Effector memory CD8-positive, alpha-beta T cell (primary cell): Measurements from ENCODE around the gene PDE8B.

Experiments
- ATAC-seq: fragments of 150-1000 bp; cut with Tn5 transposase; replicated peaks from 2 replicates; pipeline ENCODE4 v1.10.0; 2021; ENCODE audit warnings: mild to moderate bottlenecking, moderate library complexity
- DNase-seq, 3 experiments: peaks; one replicate each; pipeline ENCODE4 v3.0.0; 2021
- H3K27ac Mint-ChIP-seq, 2 donors: one replicate each; pipeline ENCODE4 v1.8.0; 2022; ENCODE audit warnings: mild to moderate bottlenecking in 2 of 2, mixed read lengths in 2 of 2, moderate library complexity in 2 of 2
- H3K27me3 Mint-ChIP-seq, 2 donors: one replicate each; pipeline ENCODE4 v1.8.0; 2022; ENCODE audit warnings: mixed read lengths in 2 of 2
- H3K36me3 Mint-ChIP-seq: one replicate; pipeline ENCODE4 v1.8.0; 2022; ENCODE audit warnings: mild to moderate bottlenecking, moderate library complexity, mixed read lengths; ENCODE audit not compliant: insufficient read depth
- H3K4me1 Mint-ChIP-seq, 2 donors: one replicate each; pipeline ENCODE4 v1.8.0; 2022; ENCODE audit warnings: low read depth in 2 of 2, mixed read lengths in 2 of 2
- H3K4me3 Mint-ChIP-seq, 2 donors: one replicate each; pipeline ENCODE4 v1.8.0; 2022; ENCODE audit warnings: mild to moderate bottlenecking in 2 of 2, mixed read lengths in 2 of 2, moderate library complexity in 2 of 2
- H3K9me3 Mint-ChIP-seq, 2 donors: one replicate each; pipeline ENCODE4 v1.8.0; 2022; ENCODE audit warnings: mixed read lengths in 2 of 2

The PDE8B gene

GRCh38 chr5:77230727-77231470, 20.4 kb downstream of the PDE8B start:
- Mint-ChIP-seq H3K4me1 (no peaks in the 10 kb centered on the region), H3K4me3 (no peak overlapping the region), H3K36me3 (no peaks in the 10 kb centered on the region), H3K27ac (no peak overlapping the region), H3K27me3 (peaks cover 11 to 20% of the 10 kb centered on the region in 2 donors), H3K9me3 (peaks cover 0 to 3% of the 10 kb centered on the region in 2 donors)
- no peak for DNase-seq
- no peak for ATAC-seq

- Mint-ChIP-seq H3K4me1 (no peaks in the 10 kb centered on the region), H3K9me3 (peaks cover 0 to 3% of the 10 kb centered on the region in 2 donors), H3K36me3 (no peaks in the 10 kb centered on the region), H3K4me3 (no peak overlapping the region), H3K27ac (no peak overlapping the region), H3K27me3 (peaks cover 11 to 21% of the 10 kb centered on the region in 2 donors)
- DNase-seq (no peak), ATAC-seq (no peak)
Measured at GRCh38 chr5:77231471-77232138, 21.1 kb downstream of the PDE8B start.

GRCh38 chr5:77232574-77233358, 22.3 kb downstream of the PDE8B start:
- ATAC-seq (peak; percentile 12), DNase-seq (no peak)
- peaks cover 0 to 3% of the 10 kb centered on the region in 2 donors for H3K9me3 Mint-ChIP-seq
- peaks cover 11 to 21% of the 10 kb centered on the region in 2 donors for H3K27me3 Mint-ChIP-seq
- no peak overlapping the region for H3K4me3 Mint-ChIP-seq
- no peaks in the 10 kb centered on the region for H3K4me1 Mint-ChIP-seq
- H3K36me3 Mint-ChIP-seq: no peaks in the 10 kb centered on the region
- no peak overlapping the region for H3K27ac Mint-ChIP-seq

GRCh38 chr5:77235846-77236721, 25.6 kb downstream of the PDE8B start:
- H3K4me1 Mint-ChIP-seq: no peaks in the 10 kb centered on the region
- H3K27me3 Mint-ChIP-seq: peaks cover 11 to 43% of the 10 kb centered on the region in 2 donors
- H3K36me3 Mint-ChIP-seq: no peaks in the 10 kb centered on the region
- DNase-seq (no peak), ATAC-seq (no peak)
- H3K4me3 Mint-ChIP-seq: no peak overlapping the region
- H3K9me3 Mint-ChIP-seq: no peaks in the 10 kb centered on the region
- no peak overlapping the region for H3K27ac Mint-ChIP-seq

DNA sequence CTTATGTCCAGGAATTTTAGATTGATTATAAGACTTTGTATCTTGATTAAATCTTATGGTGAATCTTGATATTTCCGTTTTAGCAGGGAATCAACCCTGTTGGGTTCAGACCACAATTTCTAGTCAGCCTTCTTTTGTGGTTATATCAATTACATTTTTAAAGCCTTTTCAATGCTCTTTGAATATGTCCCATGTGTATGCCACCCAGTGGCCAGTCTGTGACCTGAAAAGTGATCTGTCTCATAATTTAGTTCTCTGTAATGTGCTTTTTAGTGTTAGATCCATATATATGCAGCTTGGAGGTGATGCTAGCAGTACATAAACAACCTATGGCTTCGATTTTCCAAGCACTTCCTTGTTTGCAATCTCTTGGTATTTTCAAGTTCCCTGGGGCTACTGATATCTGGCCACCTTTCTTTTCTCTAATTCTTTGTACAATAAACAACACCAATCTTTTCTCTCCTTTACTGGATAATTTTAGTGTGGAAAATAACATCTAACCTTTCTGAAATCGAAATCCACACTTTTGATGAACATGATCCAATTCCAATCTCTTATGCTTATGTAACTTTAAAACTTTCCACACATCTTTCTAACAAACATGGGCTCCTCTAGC, 28.8 kb downstream of the PDE8B start:
- ATAC-seq (no peak), DNase-seq (no peak)
- Mint-ChIP-seq H3K4me3 (no peak overlapping the region), H3K9me3 (no peaks in the 10 kb centered on the region), H3K27ac (no peak overlapping the region), H3K27me3 (peaks cover 23 to 54% of the 10 kb centered on the region in 2 donors), H3K36me3 (no peaks in the 10 kb centered on the region), H3K4me1 (no peaks in the 10 kb centered on the region)

DNA sequence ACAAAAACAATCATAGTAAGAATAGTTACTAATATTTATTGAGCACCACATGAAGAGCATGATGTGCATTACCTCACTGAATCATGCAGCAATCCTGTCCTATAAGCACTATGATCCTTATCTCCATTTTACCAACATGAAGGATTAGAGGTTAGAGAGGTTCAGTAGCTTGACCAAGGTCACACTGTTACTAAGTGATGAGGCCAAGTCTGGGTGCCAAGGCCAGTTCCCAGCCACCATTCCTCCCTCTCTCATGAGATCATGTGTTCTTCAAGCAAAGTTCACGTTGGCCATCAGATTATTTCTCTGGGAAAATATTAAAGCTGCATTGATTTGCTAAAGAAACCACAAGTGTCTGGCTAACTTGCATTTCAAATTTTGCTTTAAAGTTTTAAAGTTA, 31.0 kb downstream of the PDE8B start:
- DNase-seq (no peak), ATAC-seq (no peak)
- Mint-ChIP-seq H3K27me3 (peaks cover 16 to 35% of the 10 kb centered on the region in 2 donors), H3K4me1 (no peaks in the 10 kb centered on the region), H3K36me3 (no peaks in the 10 kb centered on the region), H3K27ac (no peak overlapping the region), H3K9me3 (no peaks in the 10 kb centered on the region), H3K4me3 (no peak overlapping the region)

DNA sequence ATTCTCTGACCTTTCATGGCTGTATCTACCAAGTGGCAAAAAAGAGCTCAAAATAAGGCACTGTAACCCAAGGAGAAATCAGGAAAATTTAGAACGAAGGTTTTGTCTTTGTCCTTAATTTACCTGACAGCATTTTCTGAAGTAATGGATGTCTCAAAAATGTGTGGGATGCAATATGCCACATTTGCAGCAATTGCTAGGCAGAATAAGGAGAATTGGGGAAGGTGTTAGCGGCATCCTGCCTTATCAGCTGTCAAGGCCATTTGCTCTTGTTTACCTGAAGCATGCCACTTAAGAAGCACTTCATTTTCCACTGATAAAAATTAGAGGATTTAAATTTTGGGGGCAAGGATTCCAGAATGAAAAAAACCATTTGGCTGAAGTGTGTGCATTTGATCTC, 39.0 kb downstream of the PDE8B start:
- no peaks in the 10 kb centered on the region for H3K4me1 Mint-ChIP-seq
- no peaks in the 10 kb centered on the region for H3K9me3 Mint-ChIP-seq
- no peak overlapping the region for H3K27ac Mint-ChIP-seq
- H3K36me3 Mint-ChIP-seq: no peaks in the 10 kb centered on the region
- peaks cover 26 to 39% of the 10 kb centered on the region in 2 donors for H3K27me3 Mint-ChIP-seq
- no peak for ATAC-seq
- no peak for DNase-seq
- no peak overlapping the region for H3K4me3 Mint-ChIP-seq

DNA sequence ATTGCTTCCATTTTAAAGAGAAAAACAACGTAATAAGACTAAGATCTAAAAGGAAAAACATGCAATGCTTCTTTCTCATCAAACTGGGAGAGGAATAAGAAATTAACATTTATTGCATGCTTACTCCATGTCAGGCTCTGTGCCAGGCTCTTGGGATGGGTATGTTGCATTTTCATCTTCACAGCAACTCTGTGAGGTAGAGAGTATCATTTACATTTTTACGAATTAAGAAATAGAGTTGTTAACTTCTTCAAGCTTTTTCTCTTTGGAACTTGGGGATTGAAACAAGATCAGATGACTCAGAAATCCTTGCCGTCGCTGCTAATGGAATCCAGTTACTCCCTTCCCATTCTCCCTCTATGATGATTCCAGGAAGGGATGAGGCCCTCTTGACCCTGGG, 39.5 kb downstream of the PDE8B start:
- Mint-ChIP-seq H3K9me3 (no peaks in the 10 kb centered on the region), H3K4me1 (no peaks in the 10 kb centered on the region), H3K27ac (no peak overlapping the region), H3K27me3 (peaks cover 31 to 45% of the 10 kb centered on the region in 2 donors), H3K36me3 (no peaks in the 10 kb centered on the region), H3K4me3 (no peak overlapping the region)
- DNase-seq (no peak), ATAC-seq (no peak)

GRCh38 chr5:77251921-77252320, 41.4 kb downstream of the PDE8B start:
- Mint-ChIP-seq H3K27me3 (peaks cover 42 to 59% of the 10 kb centered on the region in 2 donors), H3K27ac (no peak overlapping the region), H3K4me1 (no peaks in the 10 kb centered on the region), H3K36me3 (no peaks in the 10 kb centered on the region), H3K9me3 (no peaks in the 10 kb centered on the region), H3K4me3 (no peak overlapping the region)
- ATAC-seq (no peak), DNase-seq (no peak)

DNA sequence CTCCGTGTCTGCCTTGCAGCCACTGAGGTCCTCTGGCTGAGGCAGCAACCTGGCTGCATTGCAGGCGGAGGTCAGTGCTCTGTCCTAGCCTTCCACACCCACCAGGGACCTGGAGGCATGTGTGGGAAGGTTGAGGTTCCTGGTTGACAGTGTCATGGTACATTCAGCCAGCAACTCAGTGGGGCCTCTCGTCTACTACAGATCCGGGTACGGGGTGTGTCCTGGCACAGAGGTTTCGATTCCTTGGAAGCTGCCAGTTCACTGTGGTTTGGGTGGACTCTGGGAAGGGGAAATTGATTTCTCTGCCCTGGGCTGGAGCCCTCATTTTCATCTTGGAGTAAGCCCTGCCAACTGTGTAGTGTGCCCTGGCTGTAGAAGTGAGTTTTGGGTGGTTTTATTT, 45.1 kb downstream of the PDE8B start:
- no peak for ATAC-seq
- no peaks in the 10 kb centered on the region for H3K4me1 Mint-ChIP-seq
- H3K27ac Mint-ChIP-seq: no peak overlapping the region
- H3K27me3 Mint-ChIP-seq: peaks cover 43 to 55% of the 10 kb centered on the region in 2 donors
- H3K9me3 Mint-ChIP-seq: no peaks in the 10 kb centered on the region
- no peak for DNase-seq
- H3K4me3 Mint-ChIP-seq: no peak overlapping the region
- no peaks in the 10 kb centered on the region for H3K36me3 Mint-ChIP-seq

DNA sequence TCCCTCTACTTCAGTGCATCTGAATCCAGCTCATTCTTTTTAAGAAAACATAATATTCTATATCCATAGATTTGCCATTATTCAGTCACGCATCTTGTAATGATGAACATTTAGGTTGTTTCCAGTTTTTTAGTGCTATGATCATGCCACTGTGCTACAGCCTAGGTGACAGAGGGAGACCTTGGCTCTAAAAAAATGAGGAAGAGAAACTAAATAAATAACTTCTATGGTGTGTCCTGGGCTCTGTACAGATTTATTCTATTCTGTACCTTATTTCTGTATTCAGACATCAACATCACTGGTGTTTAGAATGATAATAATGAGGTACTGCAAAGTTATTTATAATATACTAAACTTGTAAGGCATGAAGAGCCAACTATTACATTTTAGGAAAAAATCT, 45.9 kb downstream of the PDE8B start:
- ATAC-seq (no peak), DNase-seq (no peak)
- no peak overlapping the region for H3K4me3 Mint-ChIP-seq
- no peak overlapping the region for H3K27ac Mint-ChIP-seq
- H3K9me3 Mint-ChIP-seq: no peaks in the 10 kb centered on the region
- H3K4me1 Mint-ChIP-seq: no peaks in the 10 kb centered on the region
- no peaks in the 10 kb centered on the region for H3K36me3 Mint-ChIP-seq
- peaks cover 40 to 61% of the 10 kb centered on the region in 2 donors for H3K27me3 Mint-ChIP-seq

DNA sequence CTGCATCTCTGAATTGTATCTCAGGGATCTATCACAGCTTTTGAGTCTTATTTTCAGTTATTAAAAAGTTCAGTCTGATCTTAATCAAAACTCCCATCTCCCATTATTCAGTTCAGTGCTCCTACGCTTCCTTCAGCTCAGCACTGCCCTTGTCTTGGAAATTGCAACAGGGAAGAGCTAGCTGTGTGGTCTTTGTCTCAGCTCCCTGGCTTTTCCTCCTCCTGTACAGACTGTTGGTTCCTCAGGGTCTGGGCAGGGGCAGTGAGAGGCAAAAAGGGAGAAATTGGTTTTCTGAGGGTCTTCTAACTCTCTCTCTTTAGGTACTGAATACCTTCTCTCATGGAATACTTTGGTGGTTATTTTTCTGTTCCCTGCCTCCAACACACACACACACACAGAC, 48.2 kb downstream of the PDE8B start:
- Mint-ChIP-seq H3K27ac (no peak overlapping the region), H3K9me3 (no peaks in the 10 kb centered on the region), H3K4me3 (no peak overlapping the region), H3K36me3 (no peaks in the 10 kb centered on the region), H3K4me1 (no peaks in the 10 kb centered on the region), H3K27me3 (peaks cover 40 to 50% of the 10 kb centered on the region in 2 donors)
- DNase-seq (no peak), ATAC-seq (no peak)

DNA sequence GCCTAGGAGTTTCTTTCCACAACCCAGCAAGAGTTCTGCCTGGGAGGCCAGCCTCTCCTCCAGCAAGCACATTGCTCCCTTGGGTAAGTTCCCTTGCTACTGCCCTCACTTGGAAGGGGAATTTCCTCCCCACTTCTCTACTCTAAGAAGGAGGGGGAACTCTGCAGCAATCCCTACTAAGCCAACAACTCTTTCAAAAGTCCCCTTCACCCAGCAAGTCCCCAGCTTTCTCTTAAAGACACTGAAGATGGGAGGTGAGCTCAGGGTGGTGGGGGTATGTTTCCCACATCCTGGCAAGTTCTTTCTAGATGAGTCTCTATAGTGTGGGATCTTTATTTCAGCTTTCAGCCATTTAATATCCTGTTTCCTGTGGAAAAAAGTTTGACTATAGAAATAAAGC, 49.0 kb downstream of the PDE8B start:
- Mint-ChIP-seq H3K4me3 (no peak overlapping the region), H3K9me3 (no peaks in the 10 kb centered on the region), H3K27me3 (peaks cover 38 to 45% of the 10 kb centered on the region in 2 donors), H3K4me1 (no peaks in the 10 kb centered on the region), H3K36me3 (no peaks in the 10 kb centered on the region), H3K27ac (no peak overlapping the region)
- ATAC-seq (no peak), DNase-seq (no peak)
